Right lobe of liver (tissue), 4 donors: Measurements from ENCODE around the gene KLHL35.

ENCODE experiments used
- POLR2A ChIP-seq: fragments of 450-650 bp; IDR thresholded peaks from one replicate; pipeline ENCODE4 v1.6.1; 2017; ENCODE audit warnings: antibody characterized with exemption, mild to moderate bottlenecking
- TF ChIP-seq, protein P1 (sequence below), 4 donors: fragments of 200-600 bp in 3 of 4; fragments of 450-650 bp in 1 of 4; IDR thresholded peaks; one replicate each; pipeline versions ENCODE4 v1.5.1 to v1.8.0; 2016 to 2022; ENCODE audit warnings: antibody characterized with exemption in 4 of 4, mild to moderate bottlenecking in 2 of 4
- donor health status: DM: no; HTN: no; CAD: no.
- donor health status: DM: no; HTN: no; CAD: no.
- donor health status: DM: no; HTN: yes; CAD: no.

DNA sequence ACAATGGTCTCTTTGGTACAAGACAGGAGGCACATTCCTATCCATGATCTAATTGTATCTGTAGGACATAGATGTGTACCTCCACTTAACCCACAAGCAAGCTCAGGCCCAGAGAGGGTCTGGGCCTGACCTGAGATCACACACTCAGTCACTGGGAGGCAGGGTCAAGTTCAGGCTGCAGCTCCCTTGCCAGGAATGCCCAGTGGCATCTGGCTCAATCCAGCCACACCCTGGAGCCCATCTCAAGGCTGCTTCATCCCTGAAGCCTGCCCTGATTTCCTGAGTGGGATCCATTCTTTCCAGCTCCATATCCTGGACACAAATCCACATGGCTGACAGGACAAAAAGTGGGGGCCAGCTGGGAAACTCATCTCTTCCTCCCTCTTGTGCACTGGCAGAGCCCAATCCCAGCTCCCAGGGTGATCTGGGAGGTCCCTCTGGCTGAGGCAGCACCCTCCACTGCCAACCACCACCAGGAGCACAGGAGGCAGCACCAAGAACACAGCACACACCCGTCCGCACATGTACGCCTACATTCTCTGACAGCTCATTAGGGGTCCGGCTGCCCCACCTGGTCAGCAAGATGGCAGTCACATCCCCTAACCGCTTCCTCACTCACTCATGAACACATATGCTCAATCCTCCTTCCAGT, 39.2 kb upstream of the KLHL35 start:
- TF ChIP-seq, protein P1, sequence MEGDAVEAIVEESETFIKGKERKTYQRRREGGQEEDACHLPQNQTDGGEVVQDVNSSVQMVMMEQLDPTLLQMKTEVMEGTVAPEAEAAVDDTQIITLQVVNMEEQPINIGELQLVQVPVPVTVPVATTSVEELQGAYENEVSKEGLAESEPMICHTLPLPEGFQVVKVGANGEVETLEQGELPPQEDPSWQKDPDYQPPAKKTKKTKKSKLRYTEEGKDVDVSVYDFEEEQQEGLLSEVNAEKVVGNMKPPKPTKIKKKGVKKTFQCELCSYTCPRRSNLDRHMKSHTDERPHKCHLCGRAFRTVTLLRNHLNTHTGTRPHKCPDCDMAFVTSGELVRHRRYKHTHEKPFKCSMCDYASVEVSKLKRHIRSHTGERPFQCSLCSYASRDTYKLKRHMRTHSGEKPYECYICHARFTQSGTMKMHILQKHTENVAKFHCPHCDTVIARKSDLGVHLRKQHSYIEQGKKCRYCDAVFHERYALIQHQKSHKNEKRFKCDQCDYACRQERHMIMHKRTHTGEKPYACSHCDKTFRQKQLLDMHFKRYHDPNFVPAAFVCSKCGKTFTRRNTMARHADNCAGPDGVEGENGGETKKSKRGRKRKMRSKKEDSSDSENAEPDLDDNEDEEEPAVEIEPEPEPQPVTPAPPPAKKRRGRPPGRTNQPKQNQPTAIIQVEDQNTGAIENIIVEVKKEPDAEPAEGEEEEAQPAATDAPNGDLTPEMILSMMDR (IDR thresholded peaks at IDR 0.05) = no peak
- TF ChIP-seq POLR2A = no peak
